ENCODE data around the gene ERI3. TPM values are rescaled to one million over a fixed set of nuclear protein-coding genes. Genes with fewer than 3 reads are reported as not detected.

The ERI3 gene
- total RNA-seq, 1 donor from 2014 or later, result 70.7 TPM

- H3K27me3 Mint-ChIP-seq (ENCODE audit: low read depth), result no peaks in the 10 kb centered on the region
- no peaks in the 10 kb centered on the region for H3K9me3 Mint-ChIP-seq
- H3K36me3 Mint-ChIP-seq, result peaks cover 2% of the 10 kb centered on the region
- no peak overlapping the region for H3K27ac Mint-ChIP-seq
- no peak overlapping the region for H3K4me3 Mint-ChIP-seq
- peaks cover 7% of the 10 kb centered on the region for H3K4me1 Mint-ChIP-seq
- DNase-seq (ENCODE audit: low spot score in 2 of 2, unreplicated experiment in 2 of 2), result no peak
- TF ChIP-seq CTCF (IDR thresholded peaks at IDR 0.05; ENCODE audit: unreplicated experiment), result no peak
These were observed 104.8 kb downstream of the ERI3 start for GRCh38 chr1:44250068-44250781.

- Mint-ChIP-seq H3K27ac (no peak overlapping the region), H3K36me3 (peaks cover 2% of the 10 kb centered on the region), H3K9me3 (no peaks in the 10 kb centered on the region), H3K4me3 (no peak overlapping the region), H3K4me1 (peaks cover 7% of the 10 kb centered on the region), H3K27me3 (ENCODE audit: low read depth) (no peaks in the 10 kb centered on the region)
- no peak for DNase-seq (ENCODE audit: low spot score in 2 of 2, unreplicated experiment in 2 of 2)
- TF ChIP-seq CTCF (IDR thresholded peaks at IDR 0.05; ENCODE audit: unreplicated experiment), result no peak
These were observed 105.5 kb downstream of the ERI3 start for GRCh38 chr1:44249543-44249942.

GRCh38 chr1:44246806-44247205, 108.3 kb downstream of the ERI3 start:
- H3K4me1 Mint-ChIP-seq, result peaks cover 10% of the 10 kb centered on the region
- TF ChIP-seq CTCF (IDR thresholded peaks at IDR 0.05; ENCODE audit: unreplicated experiment), result no peak
- peaks cover 6% of the 10 kb centered on the region for H3K36me3 Mint-ChIP-seq
- no peaks in the 10 kb centered on the region for H3K27me3 Mint-ChIP-seq (ENCODE audit: low read depth)
- H3K9me3 Mint-ChIP-seq, result no peaks in the 10 kb centered on the region
- no peak overlapping the region for H3K4me3 Mint-ChIP-seq
- no peak for DNase-seq (ENCODE audit: low spot score in 2 of 2, unreplicated experiment in 2 of 2)
- H3K27ac Mint-ChIP-seq, result no peak overlapping the region

- no peak for TF ChIP-seq CTCF (IDR thresholded peaks at IDR 0.05; ENCODE audit: unreplicated experiment)
- H3K4me1 Mint-ChIP-seq, result peaks cover 24% of the 10 kb centered on the region
- no peak for DNase-seq (ENCODE audit: low spot score in 2 of 2, unreplicated experiment in 2 of 2)
- peaks cover 6% of the 10 kb centered on the region for H3K36me3 Mint-ChIP-seq
- no peak overlapping the region for H3K27ac Mint-ChIP-seq
- H3K9me3 Mint-ChIP-seq, result no peaks in the 10 kb centered on the region
- no peaks in the 10 kb centered on the region for H3K27me3 Mint-ChIP-seq (ENCODE audit: low read depth)
- no peak overlapping the region for H3K4me3 Mint-ChIP-seq
These were observed 110.1 kb downstream of the ERI3 start for GRCh38 chr1:44244986-44245385.

GRCh38 chr1:44243782-44244495, 111.1 kb downstream of the ERI3 start:
- Mint-ChIP-seq H3K27ac (no peak overlapping the region), H3K9me3 (no peaks in the 10 kb centered on the region), H3K36me3 (peaks cover 6% of the 10 kb centered on the region), H3K27me3 (ENCODE audit: low read depth) (no peaks in the 10 kb centered on the region), H3K4me1 (peaks cover 30% of the 10 kb centered on the region), H3K4me3 (no peak overlapping the region)
- DNase-seq (ENCODE audit: low spot score in 2 of 2, unreplicated experiment in 2 of 2), result no peak
- TF ChIP-seq CTCF (IDR thresholded peaks at IDR 0.05; ENCODE audit: unreplicated experiment), result no peak

All from mesothelial cell of epicardium (in vitro differentiated cells).